ENCODE results near the gene RNU6-1. TPM values are rescaled to one million over a fixed set of nuclear protein-coding genes. Genes with fewer than 3 reads are reported as not detected.
A peak's percentile ranks its signal among the peaks of the same experiment; 100 is the strongest.

The RNU6-1 gene
- total RNA-seq, 1 donor from 2014 or later = not detected

DNA sequence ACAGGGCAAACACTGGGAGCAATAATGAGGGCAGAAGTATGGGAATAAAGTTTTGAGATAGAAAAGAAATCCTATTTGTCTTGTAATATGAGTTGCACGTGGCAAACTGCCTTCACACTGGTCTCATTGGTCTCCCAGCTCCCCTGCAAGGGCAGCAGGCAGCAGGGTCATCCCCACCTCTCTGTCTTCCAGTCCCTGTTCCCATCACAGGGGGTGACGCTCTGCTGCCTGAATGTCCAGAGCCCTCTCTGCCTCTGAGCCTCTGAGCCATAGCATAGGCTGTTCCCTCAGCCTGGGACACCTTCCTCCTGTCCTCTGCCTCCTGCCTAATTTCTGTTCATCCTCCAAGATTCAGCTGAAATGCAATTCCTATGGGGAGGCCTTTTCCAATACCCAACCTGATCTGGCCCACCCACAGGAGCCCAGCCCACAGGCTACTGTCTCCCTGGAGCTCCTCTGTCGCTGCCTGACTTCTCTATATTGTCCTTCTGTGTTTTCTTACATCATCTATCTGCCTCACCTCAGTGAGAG is 26.7 kb downstream of the RNU6-1 start:
- intact Hi-C loops (cut with DNase I) = no loop called here

DNA sequence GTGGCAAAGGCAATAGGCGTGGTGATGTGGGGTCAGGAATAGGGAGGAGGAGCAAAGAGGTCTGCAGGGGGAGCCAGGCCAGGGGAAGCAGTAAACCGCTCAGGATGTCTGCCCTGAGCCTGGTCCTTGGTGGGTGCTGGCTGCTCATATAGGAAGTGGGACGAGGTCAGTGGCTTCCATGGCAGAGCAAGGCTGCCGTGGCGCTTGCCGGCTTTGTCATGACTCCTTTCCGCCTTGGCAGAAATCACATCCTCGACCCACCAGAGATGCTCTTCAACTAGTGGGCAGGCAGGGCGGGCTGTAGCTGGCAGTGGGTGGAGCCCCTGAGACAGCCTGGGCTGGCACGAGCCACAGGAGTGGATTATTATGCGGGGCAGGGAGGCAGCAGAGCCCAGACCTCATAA is 27.6 kb downstream of the RNU6-1 start:
- Histone ChIP-seq H3K36me3 (peaks cover 3% of the 10 kb centered on the region), H3K4me3 (no peak overlapping the region), H3K9me3 (peaks cover 7% of the 10 kb centered on the region), H3K27ac (no peak overlapping the region), H3K27me3 (ENCODE audit: low read depth) (peaks cover 7% of the 10 kb centered on the region), H3K4me1 (no peaks in the 10 kb centered on the region)
- ATAC-seq = no peak
- TF ChIP-seq, protein P1, sequence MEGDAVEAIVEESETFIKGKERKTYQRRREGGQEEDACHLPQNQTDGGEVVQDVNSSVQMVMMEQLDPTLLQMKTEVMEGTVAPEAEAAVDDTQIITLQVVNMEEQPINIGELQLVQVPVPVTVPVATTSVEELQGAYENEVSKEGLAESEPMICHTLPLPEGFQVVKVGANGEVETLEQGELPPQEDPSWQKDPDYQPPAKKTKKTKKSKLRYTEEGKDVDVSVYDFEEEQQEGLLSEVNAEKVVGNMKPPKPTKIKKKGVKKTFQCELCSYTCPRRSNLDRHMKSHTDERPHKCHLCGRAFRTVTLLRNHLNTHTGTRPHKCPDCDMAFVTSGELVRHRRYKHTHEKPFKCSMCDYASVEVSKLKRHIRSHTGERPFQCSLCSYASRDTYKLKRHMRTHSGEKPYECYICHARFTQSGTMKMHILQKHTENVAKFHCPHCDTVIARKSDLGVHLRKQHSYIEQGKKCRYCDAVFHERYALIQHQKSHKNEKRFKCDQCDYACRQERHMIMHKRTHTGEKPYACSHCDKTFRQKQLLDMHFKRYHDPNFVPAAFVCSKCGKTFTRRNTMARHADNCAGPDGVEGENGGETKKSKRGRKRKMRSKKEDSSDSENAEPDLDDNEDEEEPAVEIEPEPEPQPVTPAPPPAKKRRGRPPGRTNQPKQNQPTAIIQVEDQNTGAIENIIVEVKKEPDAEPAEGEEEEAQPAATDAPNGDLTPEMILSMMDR (IDR thresholded peaks at IDR 0.05) = no peak
- intact Hi-C loops (cut with DNase I) = no loop called here
- DNase-seq = peak; percentile 27

More for the DNA sequence above, 26.7 kb downstream of the RNU6-1 start:
- TF ChIP-seq, protein P1 (IDR thresholded peaks at IDR 0.05) = no peak
- Histone ChIP-seq H3K4me3 (no peak overlapping the region), H3K9me3 (peaks cover 7% of the 10 kb centered on the region), H3K36me3 (peaks cover 3% of the 10 kb centered on the region), H3K27ac (no peak overlapping the region), H3K27me3 (ENCODE audit: low read depth) (peaks cover 16% of the 10 kb centered on the region), H3K4me1 (no peaks in the 10 kb centered on the region)
- ATAC-seq (no peak), DNase-seq (no peak)

DNA sequence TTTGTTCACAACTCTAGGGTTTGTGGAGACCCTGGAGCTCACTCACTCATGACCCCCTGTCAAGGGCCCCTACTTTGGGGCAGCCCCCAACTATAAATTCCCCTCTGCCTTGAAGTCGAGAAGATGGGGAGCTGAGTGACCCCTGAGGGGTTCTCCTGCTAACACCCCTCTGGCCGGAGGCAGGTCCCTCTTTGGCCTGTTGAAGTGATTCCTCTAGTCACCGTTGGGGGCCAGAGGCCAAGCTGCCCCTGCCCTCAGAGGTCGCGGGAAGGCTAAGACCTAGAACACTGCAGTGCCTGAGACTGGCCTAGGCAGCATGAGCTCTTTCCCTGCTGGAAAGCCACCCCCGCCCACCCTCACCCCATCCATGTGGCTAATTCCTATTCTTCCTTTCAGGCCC is 30.0 kb downstream of the RNU6-1 start:
- intact Hi-C loops (cut with DNase I) = no loop called here
- Histone ChIP-seq H3K4me3 (no peak overlapping the region), H3K27me3 (ENCODE audit: low read depth) (no peaks in the 10 kb centered on the region), H3K36me3 (peaks cover 8% of the 10 kb centered on the region), H3K27ac (no peak overlapping the region), H3K9me3 (no peaks in the 10 kb centered on the region), H3K4me1 (no peaks in the 10 kb centered on the region)
- no peak for DNase-seq
- TF ChIP-seq, protein P1 (IDR thresholded peaks at IDR 0.05) = no peak
- ATAC-seq = no peak

- ATAC-seq (no peak), DNase-seq (no peak)
- Histone ChIP-seq H3K9me3 (no peaks in the 10 kb centered on the region), H3K4me3 (no peak overlapping the region), H3K36me3 (peaks cover 8% of the 10 kb centered on the region), H3K27me3 (ENCODE audit: low read depth) (no peaks in the 10 kb centered on the region), H3K4me1 (no peaks in the 10 kb centered on the region), H3K27ac (no peak overlapping the region)
- intact Hi-C loops (cut with DNase I) = no loop called here
- TF ChIP-seq, protein P1 (IDR thresholded peaks at IDR 0.05) = no peak
Measured at GRCh38 chr15:67809441-67809840, 30.4 kb downstream of the RNU6-1 start.

- H3K9me3 ChIP-seq = no peaks in the 10 kb centered on the region
- H3K4me3 ChIP-seq = no peak overlapping the region
- intact Hi-C loops (cut with DNase I) = no loop called here
- ATAC-seq (no peak), DNase-seq (no peak)
- TF ChIP-seq, protein P1 (IDR thresholded peaks at IDR 0.05) = no peak
- H3K36me3 ChIP-seq = peaks cover 8% of the 10 kb centered on the region
- no peak overlapping the region for H3K27ac ChIP-seq
- no peaks in the 10 kb centered on the region for H3K27me3 ChIP-seq (ENCODE audit: low read depth)
- no peaks in the 10 kb centered on the region for H3K4me1 ChIP-seq
Measured at GRCh38 chr15:67808821-67809220, 31.0 kb downstream of the RNU6-1 start.
